ENCODE data around the gene RNF144B.
"Not testable (repeated sequence)": the region's sequence is repeated elsewhere in the genome, so short reads cannot be mapped to it uniquely, and the experiment has no call there.

Gene RNF144B

DNA sequence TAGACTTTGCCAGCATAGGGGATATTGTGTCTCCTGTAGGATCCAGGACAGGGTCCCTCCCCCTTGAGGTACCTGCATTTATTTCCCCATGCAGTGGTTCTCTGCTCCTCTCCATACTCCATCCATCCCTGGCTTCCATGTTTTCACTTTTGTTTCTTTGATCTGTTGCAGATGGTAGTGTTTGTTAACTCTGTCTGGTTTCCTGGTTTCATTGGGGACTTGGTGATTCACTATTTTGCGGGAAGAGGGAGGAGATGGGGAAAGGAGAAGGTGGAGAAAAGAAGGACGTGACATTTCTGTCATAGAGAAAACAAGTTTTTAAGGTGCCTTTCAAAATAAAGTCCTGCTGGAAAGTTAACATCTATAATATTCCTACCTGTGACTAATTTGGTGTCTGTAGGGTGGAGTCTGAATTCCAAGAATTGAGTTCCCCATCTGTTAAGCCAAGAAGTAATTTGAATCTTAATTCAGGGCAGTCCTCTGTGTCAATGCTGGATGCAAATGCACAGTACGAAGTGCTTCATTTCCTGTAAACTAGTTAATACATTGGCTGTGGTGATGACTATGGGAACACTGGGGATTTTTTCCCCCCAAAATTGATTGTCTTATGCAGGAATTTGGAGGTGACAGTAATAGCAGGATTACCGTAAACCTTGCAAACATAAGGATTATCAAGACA, 6.9 kb upstream of the RNF144B start:
- DNase-seq: no peak

DNA sequence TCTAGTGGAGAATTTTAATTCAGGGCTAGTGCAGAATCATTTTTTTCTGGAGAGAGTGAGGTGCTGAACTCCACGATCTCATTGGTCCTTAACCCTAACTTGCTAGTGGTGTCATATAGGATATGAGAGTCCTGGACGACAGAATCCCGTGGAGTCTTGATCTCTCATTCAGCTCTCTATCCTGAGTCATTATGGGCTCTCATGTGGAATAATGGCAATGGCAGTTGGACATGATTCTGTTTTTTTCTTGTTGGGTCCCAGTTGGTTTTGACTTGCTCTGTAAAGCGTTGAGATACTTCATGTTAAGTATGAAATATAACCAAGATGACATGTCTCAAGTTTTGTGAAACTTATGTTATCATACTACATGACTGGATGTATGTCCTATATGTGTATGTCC, 6.3 kb upstream of the RNF144B start:
- no peak for DNase-seq

- no peak for DNase-seq
These were observed 3.7 kb upstream of the RNF144B start for GRCh38 chr6:18383441-18383840.

- DNase-seq: no peak
These were observed 2.5 kb upstream of the RNF144B start for GRCh38 chr6:18384621-18385020.

DNA sequence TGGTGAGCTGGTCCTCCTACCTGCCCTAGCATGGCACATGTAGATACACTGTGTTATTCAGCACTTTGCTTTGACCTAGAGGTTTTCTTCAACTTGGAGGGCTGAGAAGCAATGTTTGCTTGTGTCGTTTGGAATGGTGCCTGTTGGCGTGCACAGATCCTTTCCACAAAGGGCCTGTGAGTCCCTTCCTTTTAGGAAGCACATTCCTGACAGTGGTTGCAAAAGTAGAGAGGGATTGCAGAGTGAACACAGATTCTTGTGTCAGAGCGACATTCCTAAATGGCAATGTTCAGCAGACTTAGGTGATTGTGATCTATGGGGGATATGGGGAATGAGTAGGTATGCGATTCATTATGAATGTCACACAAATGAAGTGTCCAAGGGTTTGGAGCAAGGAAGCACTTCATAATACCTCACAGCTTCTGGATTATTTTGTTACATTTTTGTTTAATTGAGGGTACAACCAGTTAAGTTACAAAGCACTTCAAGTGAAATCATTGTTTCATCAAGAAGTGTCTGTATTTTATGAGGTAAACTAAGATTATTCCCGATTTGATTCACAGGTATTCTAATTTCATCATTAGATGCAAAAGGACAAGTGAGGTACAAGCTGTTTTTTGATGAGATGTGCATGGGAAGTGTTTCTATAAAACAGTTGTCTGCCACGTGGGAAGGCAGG, 713 bp upstream of the RNF144B start:
- DNase-seq: no peak

DNA sequence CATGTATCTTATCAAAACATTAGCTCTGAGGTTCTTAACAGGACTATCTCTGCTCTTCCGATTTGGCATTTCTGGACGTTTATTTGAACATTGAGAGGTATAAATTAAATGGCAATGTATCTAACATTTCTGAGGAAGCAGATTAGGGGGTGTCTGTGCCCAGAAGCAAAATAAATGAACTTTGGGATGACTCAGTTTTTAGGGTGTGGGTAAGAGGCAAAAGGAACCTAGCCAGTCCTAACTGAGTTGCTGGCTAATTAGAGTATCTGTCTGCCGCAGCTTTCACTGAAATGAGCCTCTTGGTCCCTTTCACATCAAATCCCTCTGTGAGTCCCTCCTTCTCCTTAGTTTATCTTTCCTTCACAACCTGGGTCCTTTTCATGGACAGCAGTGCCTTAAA, 1.1 kb downstream of the RNF144B start:
- DNase-seq: no peak

- DNase-seq: no peak
These were observed 1.8 kb downstream of the RNF144B start for GRCh38 chr6:18388942-18389341.

DNA sequence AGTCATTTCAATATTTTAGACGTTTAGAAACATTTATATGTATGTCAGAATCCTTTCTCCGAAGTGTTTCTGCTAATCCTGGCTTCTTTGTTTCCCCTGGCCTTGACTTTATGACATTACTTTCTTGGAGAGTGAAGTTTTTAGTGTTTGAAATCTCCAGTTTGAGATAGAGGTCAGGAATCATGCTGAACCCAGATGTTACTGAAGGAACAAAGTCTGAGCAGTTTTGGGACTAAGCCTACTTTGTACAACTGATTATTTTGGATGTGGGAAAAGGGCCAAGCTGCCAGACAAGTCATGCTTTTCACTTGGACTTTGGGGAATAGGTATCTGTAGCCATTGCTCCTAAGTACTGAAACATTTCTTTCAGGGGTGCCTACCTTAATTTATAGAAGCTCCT, 2.3 kb downstream of the RNF144B start:
- DNase-seq: no peak

GRCh38 chr6:18390476-18390875, 3.3 kb downstream of the RNF144B start:
- DNase-seq: no peak

GRCh38 chr6:18391023-18391422, 3.9 kb downstream of the RNF144B start:
- no peak for DNase-seq

GRCh38 chr6:18392346-18392877, 5.3 kb downstream of the RNF144B start:
- no peak for DNase-seq

DNA sequence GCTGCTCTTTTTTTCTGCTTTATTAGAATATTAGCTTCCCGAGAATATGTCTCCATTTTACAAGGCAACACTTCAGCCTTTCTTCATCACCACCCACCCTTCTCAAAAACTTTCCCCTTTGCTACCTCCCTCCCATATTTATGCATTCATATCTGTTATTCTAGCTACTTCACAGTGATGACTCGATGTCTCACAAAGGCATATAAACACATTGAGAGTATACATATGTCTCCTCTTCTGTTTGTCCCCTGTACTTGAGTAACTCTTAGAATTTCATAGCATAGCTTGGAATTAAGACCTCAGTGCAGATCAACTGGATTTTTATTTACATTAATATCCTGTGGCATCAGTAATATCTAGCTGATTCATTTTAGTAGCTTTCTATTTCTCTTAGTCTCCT, 6.5 kb downstream of the RNF144B start:
- DNase-seq: no peak

DNA sequence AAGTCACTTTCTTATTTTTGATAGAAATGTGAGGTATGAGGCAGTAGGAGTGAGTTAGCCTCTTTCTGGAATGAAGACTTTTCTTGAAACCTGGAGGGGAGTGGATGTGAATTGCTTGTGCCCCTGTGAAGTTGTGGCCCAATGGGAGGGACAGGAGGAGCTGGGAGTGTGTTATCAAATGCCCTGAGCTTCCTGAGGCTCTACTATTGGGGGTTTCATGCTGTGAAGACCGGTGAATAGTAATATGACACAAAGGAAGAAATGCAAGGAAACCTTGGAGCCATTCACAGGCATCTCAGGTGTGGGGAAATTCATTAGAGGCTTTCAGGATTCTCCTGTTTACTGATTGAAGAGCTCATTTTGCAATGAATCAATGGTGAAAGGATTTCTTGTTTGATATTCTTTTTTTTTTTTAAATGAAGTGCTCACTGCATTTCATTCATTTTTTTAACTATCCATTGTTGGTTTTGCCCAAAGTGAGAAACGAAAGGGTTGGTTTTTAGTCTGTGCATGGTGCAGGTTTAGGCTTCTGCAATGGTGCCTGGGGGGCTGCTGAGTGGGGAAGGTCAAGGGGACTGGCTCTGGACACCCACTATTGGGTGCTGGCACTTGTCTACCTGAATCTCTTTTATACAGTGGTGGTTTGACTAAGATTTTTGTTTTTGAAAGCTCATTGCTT, 8.2 kb downstream of the RNF144B start:
- no peak for DNase-seq

DNA sequence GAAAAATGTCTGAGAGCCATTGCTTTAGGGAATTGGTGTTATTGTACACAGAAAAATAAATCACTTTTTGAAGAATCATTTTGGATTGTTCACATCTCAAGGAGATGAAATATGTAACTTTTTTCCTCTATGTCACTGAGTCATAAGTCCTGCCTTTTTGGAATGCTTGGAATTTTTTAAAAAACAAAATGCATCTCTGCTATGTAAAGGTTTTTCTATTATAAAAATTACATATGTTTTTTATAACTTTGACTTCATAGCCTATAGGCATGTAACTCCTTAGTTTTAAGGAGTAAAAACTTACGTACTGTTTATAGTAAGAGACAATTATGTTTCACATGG, 8.7 kb downstream of the RNF144B start:
- DNase-seq: no peak

DNA sequence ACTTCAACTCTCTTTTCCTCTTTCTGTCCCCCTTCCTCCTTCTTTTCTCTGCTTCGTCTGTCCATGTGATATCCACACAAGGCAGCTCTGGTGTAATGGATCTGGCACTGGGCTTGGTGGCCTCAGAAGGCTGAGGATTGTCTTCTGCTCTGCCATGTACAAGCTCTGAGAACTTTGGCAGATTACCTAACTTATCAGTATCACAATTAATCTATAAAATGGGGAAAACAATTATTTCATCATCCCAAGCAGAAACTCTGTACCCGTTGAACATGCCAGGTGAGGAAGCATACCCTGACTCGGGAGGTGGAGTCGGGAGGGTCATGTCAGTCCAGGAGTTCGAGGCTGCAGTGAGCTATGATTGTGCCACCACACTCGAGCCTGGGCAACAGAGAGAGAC, 10.6 kb downstream of the RNF144B start:
- DNase-seq: no peak

DNA sequence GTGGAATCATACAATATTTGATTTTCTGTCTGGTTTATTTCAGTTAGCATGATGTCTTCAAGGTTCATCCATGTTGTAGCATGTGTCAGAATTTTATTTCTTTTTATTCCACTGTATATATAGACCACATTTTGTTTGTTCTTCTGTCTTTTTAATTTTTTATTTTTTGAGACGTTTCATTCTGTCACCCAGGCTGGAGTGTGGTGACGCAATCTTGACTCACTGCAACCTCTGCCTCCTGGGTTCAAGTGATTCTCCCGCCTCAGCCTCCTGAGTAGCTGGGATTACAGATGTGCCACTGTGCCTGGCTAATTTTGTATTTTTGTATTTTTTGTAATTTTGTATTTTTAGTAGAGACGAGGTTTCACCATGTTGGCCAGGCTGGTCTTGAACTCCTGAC, 11.1 kb downstream of the RNF144B start:
- not testable (repeated sequence) for DNase-seq

DNA sequence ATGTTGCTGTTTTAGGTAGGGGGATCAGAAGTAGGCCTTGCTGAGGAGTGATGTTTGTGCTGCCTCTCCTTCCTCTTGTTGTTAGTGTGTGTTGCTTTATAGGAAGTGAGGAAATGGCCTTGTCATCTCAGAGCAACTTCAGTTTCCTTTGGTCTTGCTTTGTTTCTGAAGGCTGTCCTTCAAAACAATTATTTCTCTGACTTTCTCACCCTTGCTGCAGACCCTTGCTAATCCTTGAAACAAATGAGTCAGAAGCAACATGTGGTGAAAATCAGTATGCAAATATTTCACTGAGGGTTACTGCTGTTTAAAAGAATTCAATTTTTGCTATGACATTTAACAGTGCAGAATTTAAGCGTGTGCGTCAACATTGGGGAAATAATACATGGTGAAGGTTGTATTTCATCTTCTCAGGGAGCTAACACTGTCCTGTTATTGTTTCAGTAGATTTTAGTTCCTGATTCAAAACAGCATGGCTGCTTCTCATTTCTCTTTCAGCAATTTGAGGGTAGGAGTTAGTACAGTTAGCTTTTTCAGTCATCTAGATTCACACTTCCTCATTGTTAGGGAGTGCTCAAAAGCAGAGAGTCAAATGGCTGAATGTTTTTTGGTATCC, 13.8 kb downstream of the RNF144B start:
- peak; percentile 10 for DNase-seq

DNA sequence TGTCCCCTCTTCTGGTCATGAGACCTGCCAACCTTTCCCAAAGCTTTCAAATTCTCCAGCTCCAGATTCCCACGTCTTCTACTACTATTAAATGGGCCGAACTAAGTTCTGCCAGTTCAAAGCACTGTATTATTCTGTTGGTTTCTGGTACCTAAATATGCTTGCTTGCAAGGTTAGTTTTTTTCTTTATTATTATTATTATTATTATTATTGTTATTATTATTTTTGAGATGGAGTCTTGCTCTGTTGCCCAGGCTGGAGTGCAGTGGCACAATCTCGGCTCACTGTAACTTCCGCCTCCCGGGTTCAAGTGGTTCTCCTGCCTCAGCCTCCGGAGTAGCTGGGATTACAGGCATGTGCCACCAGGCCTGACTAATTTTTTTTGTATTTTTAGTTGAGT, 17.8 kb downstream of the RNF144B start:
- DNase-seq: not testable (repeated sequence)

DNA sequence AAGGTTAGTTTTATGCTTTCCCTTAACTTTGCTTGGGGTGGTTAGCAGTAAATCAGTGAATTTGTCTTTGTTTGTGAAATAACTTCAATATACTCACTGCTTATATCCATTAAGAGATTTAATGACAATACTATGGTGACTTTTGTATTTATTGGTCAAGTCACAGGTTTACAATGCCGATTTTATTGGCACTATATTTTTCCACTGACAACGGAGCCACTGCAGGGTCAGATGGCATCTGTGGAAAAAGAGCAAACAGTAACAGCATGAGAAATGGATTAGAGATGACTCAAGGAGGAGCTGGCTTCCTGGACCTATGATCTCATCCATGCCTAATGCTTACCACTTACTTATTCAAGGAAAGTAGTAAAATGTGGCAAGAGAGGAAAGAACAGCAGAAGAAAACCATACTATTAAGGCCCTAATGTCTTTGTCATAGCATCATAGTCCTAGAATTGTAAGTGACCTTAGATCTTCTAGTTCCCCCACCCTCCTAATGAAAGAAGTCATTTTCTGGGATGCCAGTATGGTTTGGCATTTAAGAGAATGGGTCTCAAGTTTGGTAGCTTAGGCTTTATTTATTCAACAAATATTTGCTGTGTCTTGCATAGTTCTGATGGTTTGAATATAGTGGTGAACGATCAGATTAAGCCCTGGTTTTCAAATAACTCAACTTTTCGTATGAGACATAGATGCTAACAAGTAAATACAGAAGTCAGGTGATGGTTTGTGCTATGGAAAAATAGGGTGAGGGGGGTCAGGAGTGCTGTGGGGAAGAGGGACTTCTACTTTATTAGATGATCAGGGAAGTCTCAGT, 18.5 kb downstream of the RNF144B start:
- DNase-seq: no peak

DNA sequence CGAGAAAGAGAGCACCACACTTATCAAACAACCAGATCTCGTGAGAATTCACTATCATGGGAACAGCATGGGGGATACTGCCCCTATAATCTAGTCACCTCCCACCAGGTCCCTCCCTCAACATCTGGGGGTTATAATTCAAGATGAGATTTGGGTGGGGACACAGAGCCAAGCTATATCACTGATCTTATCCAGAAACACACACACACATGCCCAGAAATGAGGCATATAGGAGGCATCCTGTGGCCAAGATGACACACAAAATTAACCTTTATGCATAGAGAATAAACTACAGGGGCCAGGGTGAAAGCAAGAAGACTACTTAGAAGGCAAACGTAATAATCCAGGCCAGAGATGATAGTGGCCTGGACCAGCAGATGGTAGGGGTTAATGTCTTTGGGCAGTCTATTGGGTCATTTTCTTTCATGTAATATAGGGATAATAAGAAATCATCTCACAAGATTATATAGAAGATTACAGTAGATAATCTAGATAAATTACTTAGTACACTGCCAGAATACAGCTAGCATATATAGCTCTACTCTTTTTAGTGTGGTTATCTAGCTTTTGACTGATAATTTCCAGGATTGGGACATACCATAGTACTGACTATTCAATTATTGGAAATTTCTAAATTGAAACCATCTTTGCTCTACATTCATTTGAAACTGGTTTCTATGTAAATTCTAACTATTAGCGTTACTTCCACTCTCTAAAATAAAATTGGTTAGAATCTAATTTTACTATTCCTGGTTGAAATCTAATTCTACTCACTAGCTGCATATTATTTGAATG, 20.0 kb downstream of the RNF144B start:
- DNase-seq: no peak

- not testable (repeated sequence) for DNase-seq
These were observed 22.5 kb downstream of the RNF144B start for GRCh38 chr6:18409602-18410001.

DNA sequence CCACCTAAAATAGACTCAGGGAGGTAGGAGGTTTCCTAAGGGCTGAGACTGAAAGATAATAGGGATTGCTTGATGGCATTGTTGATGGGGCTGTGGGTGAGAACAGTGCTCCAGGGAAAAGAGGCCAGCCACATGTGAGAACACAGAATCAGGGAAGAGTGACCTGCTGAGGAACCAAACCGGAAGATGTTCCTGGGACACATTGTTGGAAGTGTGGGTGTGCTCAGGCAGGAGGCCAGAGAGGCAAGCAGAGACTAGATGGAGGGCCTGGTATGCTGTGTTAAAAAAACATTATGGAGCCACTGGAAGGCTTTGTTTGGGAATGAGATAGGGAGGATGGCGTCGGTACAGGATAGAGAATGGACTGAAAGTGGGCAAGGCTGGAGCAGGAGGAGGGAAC, 23.3 kb downstream of the RNF144B start:
- no peak for DNase-seq

Data from activated CD4-positive, alpha-beta T cell treated with anti-CD3 and anti-CD28 coated beads, Interleukin-2, Interleukin-6, amounts not matched to agents 100 ng/mL and 50 ng/mL, durations not matched to agents 16 hours and 8 hours (primary cell).